Skeletal muscle tissue (tissue), 4 donors: ENCODE results near the gene SURF4. TPM values are rescaled to one million over a fixed set of nuclear protein-coding genes. Genes with fewer than 3 reads are reported as not detected.
"Not testable (repeated sequence)": the region's sequence is repeated elsewhere in the genome, so short reads cannot be mapped to it uniquely, and the experiment has no call there.

Experiments used
- H3K27ac ChIP-seq: one replicate; pipeline ENCODE4 v1.7.0; 2013; ENCODE audit warnings: mild to moderate bottlenecking, low read depth, low read length, inconsistent platforms
- H3K27me3 ChIP-seq, 3 donors: one replicate each; pipeline ENCODE4 v1.7.0; 2013; ENCODE audit warnings: low read length in 3 of 3; ENCODE audit not compliant: control insufficient read depth in 3 of 3, insufficient read depth in 3 of 3
- H3K36me3 ChIP-seq, 3 donors: one replicate each; pipeline ENCODE4 v1.7.0; 2013; ENCODE audit warnings: low read length in 3 of 3; ENCODE audit not compliant: control insufficient read depth in 3 of 3, insufficient read depth in 3 of 3
- H3K4me1 ChIP-seq, 3 donors: one replicate each; pipeline ENCODE4 v1.7.0; 2013; ENCODE audit warnings: low read length in 3 of 3, mild to moderate bottlenecking in 3 of 3; ENCODE audit not compliant: control insufficient read depth in 3 of 3, insufficient read depth in 3 of 3
- H3K4me3 ChIP-seq, 3 donors: one replicate each; pipeline ENCODE4 v1.7.0; 2013; ENCODE audit warnings: low read length in 3 of 3
- H3K9ac ChIP-seq, 3 donors: one replicate each; pipeline ENCODE4 v1.7.0; 2013; ENCODE audit warnings: low read length in 3 of 3, mild to moderate bottlenecking in 3 of 3, moderate library complexity in 2 of 3, low read depth in 1 of 3
- H3K9me3 ChIP-seq, 3 donors: one replicate each; pipeline ENCODE4 v1.7.0; 2013; ENCODE audit warnings: low read length in 3 of 3; ENCODE audit not compliant: control insufficient read depth in 3 of 3
- total RNA-seq: library from RNA; depleted of rRNA; stranded (reverse); fragments of >200 nt; gene quantifications from one replicate; pipeline ENCODE4 v1.2.3, GENCODE V29; 2014
- donor health status: Osteomylitis.

SURF4 gene
- total RNA-seq, 1 donor from 2014 or later = 166 TPM

DNA sequence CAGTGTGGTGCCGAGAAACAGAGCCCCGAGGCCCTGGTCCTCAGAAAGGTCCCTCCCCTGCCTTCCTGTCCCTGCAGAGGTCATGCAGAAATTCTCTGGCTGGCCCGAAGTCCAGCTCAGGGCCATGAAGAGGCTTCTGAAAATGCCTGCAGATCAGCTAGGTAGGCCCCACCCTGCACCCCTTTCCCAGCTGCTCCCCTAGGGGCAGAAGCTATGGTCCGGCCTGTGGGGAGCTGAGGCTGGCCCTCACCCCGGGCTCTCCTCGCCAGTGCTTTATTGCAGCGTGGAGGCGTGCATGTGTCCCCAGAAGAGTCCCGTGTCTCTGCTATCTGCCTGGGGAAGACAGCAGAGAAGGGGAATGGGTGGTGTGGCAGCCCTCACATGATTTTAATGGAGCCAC is 22.0 kb upstream of the SURF4 start:
- Histone ChIP-seq H3K4me1 (no peaks in the 10 kb centered on the region), H3K27me3 (peaks cover 21 to 38% (median 34%) of the 10 kb centered on the region in 3 donors), H3K4me3 (no peak overlapping the region), H3K36me3 (peaks cover 2 to 13% (median 10%) of the 10 kb centered on the region in 3 donors), H3K9me3 (no peaks in the 10 kb centered on the region), H3K27ac (no peak overlapping the region), H3K9ac (no peak overlapping the region)

DNA sequence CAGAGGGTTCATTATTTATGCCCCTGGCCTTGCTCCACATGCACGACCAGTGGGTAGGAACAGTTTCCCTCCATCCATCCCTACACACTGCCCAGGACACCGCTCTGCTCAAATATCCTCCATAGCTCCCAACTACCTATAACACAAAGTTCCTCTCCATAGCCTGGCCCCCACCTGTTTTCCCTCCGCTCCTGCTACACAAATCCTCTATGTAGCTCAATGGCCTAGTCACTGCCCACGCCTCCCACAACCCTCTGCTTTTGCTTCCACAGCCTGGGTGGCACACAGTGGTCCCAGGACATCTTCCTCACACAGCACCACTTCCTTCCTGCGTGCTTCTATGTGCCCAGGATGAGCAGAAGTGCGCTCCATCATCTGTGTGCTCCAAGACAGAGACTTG is 21.5 kb upstream of the SURF4 start:
- H3K9me3 ChIP-seq = no peaks in the 10 kb centered on the region
- no peaks in the 10 kb centered on the region for H3K4me1 ChIP-seq
- peaks cover 0 to 13% (median 8%) of the 10 kb centered on the region in 3 donors for H3K36me3 ChIP-seq
- no peak overlapping the region for H3K4me3 ChIP-seq
- H3K27me3 ChIP-seq = peaks cover 21 to 38% (median 34%) of the 10 kb centered on the region in 3 donors
- H3K27ac ChIP-seq = no peak overlapping the region
- H3K9ac ChIP-seq = no peak overlapping the region

DNA sequence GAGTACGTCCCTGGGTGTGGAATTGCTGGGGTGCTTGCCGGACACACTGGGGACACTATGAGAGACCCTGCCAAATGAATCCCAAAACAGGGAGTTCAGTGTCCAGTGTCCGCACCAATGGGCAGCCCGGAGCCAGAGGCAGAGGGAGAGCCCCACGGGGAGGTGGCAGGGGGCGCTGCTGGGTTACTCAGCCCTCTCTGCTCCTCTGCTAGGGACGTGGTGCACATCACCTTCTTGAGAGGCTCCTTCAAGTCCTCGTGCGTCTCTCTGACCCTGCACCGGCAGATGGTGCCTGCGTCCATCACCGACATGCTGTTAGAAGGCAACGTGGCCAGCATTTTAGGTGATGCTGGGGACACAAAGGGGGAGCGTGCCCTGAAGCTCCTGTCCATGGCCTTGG is 21.1 kb upstream of the SURF4 start:
- Histone ChIP-seq H3K9ac (no peak overlapping the region), H3K9me3 (no peaks in the 10 kb centered on the region)

DNA sequence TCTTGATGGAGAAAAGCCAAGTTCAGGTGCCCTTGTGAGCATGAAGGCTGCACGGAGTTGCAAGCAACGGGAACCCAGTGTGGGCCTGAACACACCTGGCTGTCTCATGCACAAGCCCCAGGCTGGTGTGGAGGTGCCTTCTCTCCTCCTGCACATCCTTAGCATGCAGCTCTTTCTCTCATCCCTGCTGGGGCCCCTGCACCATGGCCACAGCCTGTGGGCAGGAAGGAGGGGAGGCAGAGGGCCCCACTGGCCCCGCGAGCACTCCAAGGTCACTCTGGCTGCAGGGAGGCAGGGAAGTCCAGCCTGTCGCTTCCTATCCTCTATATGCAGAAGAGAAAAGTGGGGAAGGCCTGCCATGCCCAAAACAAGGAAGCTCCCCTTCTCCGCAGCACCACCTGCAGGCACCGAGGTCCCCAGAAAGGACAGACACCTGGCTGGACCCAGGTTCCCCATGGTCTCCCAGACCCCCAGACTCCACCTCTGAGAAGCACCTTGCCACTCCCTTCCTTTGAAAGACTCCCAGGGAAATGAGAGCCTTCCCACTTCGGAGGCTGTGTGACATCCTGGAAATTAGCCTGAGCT is 18.9 kb upstream of the SURF4 start:
- H3K27me3 ChIP-seq = peaks cover 28 to 49% (median 42%) of the 10 kb centered on the region in 3 donors
- H3K4me3 ChIP-seq = no peak overlapping the region
- no peak overlapping the region for H3K9ac ChIP-seq
- no peaks in the 10 kb centered on the region for H3K36me3 ChIP-seq
- H3K27ac ChIP-seq = no peak overlapping the region
- H3K9me3 ChIP-seq = no peaks in the 10 kb centered on the region
- no peaks in the 10 kb centered on the region for H3K4me1 ChIP-seq

More for the DNA sequence above, 21.1 kb upstream of the SURF4 start:
- no peak overlapping the region for H3K27ac ChIP-seq
- no peak overlapping the region for H3K4me3 ChIP-seq
- peaks cover 0 to 11% (median 5%) of the 10 kb centered on the region in 3 donors for H3K36me3 ChIP-seq
- H3K27me3 ChIP-seq = peaks cover 21 to 38% (median 34%) of the 10 kb centered on the region in 3 donors
- H3K4me1 ChIP-seq = no peaks in the 10 kb centered on the region

DNA sequence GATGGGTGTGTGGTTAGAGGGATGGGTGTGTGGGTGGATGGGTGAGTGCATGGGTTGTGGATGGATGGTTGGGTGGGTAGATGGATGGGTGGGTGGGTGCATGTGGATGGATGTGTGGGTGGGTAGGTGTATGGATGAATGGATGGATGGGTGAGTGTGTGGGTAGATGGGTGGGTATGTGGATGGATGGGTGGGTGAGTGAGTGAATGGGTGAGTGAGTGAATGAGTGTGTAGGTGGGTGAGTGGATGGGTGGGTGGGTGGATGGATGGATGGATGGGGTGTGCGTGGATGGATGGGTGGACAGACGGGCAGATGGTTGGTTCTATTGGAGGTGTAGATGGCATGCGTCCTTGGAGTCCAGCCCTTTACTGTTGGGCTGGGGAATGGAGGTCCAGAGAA is 17.5 kb upstream of the SURF4 start:
- Histone ChIP-seq H3K4me1 (no peaks in the 10 kb centered on the region), H3K27me3 (peaks cover 29 to 52% (median 48%) of the 10 kb centered on the region in 3 donors), H3K9me3 (no peaks in the 10 kb centered on the region), H3K36me3 (no peaks in the 10 kb centered on the region), H3K9ac (no peak overlapping the region), H3K27ac (no peak overlapping the region), H3K4me3 (no peak overlapping the region)

DNA sequence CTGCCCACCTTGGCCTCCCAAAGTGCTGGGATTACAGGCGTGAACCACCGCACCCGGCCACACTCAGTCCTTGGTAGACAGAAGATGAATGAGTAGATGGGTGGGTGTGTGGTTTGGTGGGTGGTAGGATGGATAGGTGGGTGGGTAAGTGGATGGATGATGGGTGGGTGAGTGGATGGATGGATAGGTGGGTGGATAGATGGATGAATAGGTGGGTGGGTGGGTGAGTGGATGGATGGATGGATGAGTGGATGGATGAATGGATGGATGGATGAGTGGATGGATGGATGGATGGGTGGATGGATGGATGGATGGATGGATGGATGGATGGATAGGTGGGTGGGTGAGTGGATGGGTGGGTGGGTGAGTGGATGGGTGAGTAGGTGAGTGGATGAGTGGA is 16.4 kb upstream of the SURF4 start:
- not testable (repeated sequence) for H3K36me3 ChIP-seq, H3K9ac ChIP-seq, H3K4me1 ChIP-seq, H3K4me3 ChIP-seq, H3K9me3 ChIP-seq, H3K27ac ChIP-seq
- H3K27me3 ChIP-seq = peaks cover 29 to 46% (median 42%) of the 10 kb centered on the region in 3 donors

DNA sequence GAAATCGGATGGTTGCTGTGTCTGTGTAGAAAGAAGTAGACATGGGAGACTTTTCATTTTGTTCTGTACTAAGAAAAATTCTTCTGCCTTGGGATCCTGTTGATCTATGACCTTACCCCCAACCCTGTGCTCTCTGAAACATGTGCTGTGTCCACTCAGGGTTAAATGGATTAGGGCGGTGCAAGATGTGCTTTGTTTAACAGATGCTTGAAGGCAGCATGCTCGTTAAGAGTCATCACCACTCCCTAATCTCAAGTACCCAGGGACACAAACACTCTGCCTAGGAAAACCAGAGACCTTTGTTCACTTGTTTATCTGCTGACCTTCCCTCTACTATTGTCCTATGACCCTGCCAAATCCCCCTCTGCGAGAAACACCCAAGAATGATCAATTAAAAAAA is 15.6 kb upstream of the SURF4 start:
- not testable (repeated sequence) for H3K27ac ChIP-seq, H3K4me1 ChIP-seq, H3K9me3 ChIP-seq, H3K9ac ChIP-seq, H3K36me3 ChIP-seq, H3K4me3 ChIP-seq
- H3K27me3 ChIP-seq = peaks cover 29 to 38% (median 35%) of the 10 kb centered on the region in 3 donors

DNA sequence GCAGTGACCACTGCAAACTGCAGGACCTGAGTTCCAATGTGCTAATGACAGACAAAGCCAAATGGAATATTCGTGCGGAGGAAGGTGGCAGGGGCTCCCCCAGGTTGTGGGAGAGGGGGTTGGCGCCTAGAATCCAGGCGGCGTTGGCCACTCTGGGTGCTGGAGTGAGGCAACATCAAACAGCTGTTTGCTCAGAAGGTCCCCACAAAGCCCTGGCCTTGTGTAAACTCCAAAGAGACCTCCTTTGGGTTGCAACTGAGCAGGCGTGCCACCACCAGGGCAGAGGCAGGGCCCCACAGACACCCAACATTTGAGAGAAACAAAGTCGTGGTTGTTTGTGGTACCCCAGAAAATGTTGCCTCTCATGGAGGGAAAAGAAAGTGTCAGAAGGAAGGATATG is 14.9 kb upstream of the SURF4 start:
- H3K4me1 ChIP-seq = no peaks in the 10 kb centered on the region
- H3K27me3 ChIP-seq = peaks cover 29 to 37% (median 33%) of the 10 kb centered on the region in 3 donors
- no peak overlapping the region for H3K27ac ChIP-seq
- H3K4me3 ChIP-seq = no peak overlapping the region
- H3K9me3 ChIP-seq = no peaks in the 10 kb centered on the region
- no peak overlapping the region for H3K9ac ChIP-seq
- no peaks in the 10 kb centered on the region for H3K36me3 ChIP-seq

DNA sequence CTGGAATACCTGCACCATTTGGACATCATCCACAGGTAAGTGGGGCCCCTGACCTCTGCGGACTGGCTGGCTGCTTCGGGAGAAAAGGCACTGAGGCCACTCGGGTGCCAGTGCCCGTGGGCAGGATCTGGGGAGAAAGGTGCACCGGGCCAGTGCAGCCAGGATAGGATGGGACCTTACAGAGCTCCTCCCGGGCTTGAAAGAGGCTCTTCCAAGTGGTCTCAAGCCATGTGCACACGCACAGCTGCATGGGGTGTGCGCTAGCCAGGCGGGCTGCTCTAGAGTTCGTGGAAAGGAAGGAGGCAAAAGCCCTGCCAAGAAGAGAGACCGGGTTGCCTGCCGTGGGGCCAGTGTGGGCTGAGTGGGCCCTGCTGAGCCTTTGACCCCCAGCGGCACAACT is 13.7 kb upstream of the SURF4 start:
- no peaks in the 10 kb centered on the region for H3K36me3 ChIP-seq
- no peaks in the 10 kb centered on the region for H3K9me3 ChIP-seq
- H3K4me3 ChIP-seq = no peak overlapping the region
- no peaks in the 10 kb centered on the region for H3K4me1 ChIP-seq
- no peak overlapping the region for H3K9ac ChIP-seq
- H3K27ac ChIP-seq = no peak overlapping the region
- peaks cover 18 to 25% (median 24%) of the 10 kb centered on the region in 3 donors for H3K27me3 ChIP-seq

DNA sequence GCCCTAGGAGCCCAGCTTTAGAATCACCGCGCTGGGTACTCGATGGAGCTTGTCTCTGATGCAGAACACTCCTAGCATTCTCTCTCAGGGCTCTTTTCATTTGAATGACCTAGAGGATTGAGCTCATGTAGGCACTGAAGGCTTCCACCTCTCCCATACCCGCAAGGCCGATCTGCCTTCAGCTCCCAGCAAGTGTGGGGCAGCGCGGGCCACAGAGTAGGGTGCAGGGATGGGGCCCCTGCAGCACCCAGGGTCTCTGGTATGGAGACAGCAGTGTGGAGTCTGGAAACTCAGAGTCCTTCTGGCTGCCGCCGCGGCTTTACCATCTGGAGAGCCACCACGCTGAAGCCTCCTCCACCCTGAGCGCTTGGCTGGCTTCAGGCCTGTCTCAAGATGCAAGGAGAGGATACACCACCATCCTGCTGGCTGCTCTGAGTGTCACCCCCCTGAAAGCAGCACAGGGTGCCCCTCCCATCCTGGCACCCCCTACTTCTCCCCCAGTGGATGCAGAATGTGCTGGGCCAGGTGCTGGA is 13.2 kb upstream of the SURF4 start:
- Histone ChIP-seq H3K27ac (no peak overlapping the region), H3K9me3 (no peaks in the 10 kb centered on the region), H3K4me1 (no peaks in the 10 kb centered on the region), H3K4me3 (no peak overlapping the region), H3K9ac (no peak overlapping the region), H3K27me3 (peaks cover 13 to 21% (median 19%) of the 10 kb centered on the region in 3 donors), H3K36me3 (no peaks in the 10 kb centered on the region)
